Right atrium auricular region (tissue), 2 donors: ENCODE data around the gene PCED1B. TPM values are rescaled to one million over a fixed set of nuclear protein-coding genes. Genes with fewer than 3 reads are reported as not detected.

Source experiments
- DNase-seq: peaks from one replicate; pipeline ENCODE4 v3.0.0-alpha.2; 2019; ENCODE audit warnings: low spot score
- H3K27ac ChIP-seq, 2 donors: fragments of 200-600 bp; sonication (generic); 1 replicate in 1 of 2; 2 replicates in 1 of 2; pipeline ENCODE4 v1.5.1; 2016 to 2019
- H3K27me3 ChIP-seq, 2 donors: fragments of 200-600 bp; sonication (generic); one replicate each; pipeline versions ENCODE4 v1.5.1 to v1.6.0; 2017 to 2019
- H3K36me3 ChIP-seq: fragments of 200-600 bp; sonication (generic); one replicate; pipeline ENCODE4 v1.5.1; 2016
- H3K4me1 ChIP-seq, 2 donors: fragments of 200-600 bp; sonication (generic); one replicate each; pipeline versions ENCODE4 v1.5.1 to v1.6.0; 2017 to 2019
- H3K4me3 ChIP-seq, 2 donors: fragments of 200-600 bp; sonication (generic); 1 replicate in 1 of 2; 2 replicates in 1 of 2; pipeline ENCODE4 v1.5.1; 2017 to 2019; ENCODE audit warnings: mild to moderate bottlenecking in 1 of 2, moderate library complexity in 1 of 2
- H3K9me3 ChIP-seq, 2 donors: fragments of 200-600 bp; sonication (generic); one replicate each; pipeline ENCODE4 v1.5.1; 2019
- CTCF ChIP-seq, 2 donors: fragments of 200-600 bp; sonication (generic); IDR thresholded peaks; one replicate each; pipeline ENCODE4 v1.5.1; 2019; ENCODE audit warnings: antibody characterized with exemption in 2 of 2
- total RNA-seq, 2 donors: library from RNA; depleted of rRNA; stranded (reverse); fragments of >200 nt; gene quantifications; one replicate each; pipeline ENCODE4 v1.1.0, GENCODE V29; 2016

PCED1B gene
- total RNA-seq, 2 donors from 2014 or later = 0.98 to 1.4 TPM

- H3K27ac ChIP-seq = no peak overlapping the region
- no peaks in the 10 kb centered on the region for H3K4me1 ChIP-seq
- H3K36me3 ChIP-seq = no peaks in the 10 kb centered on the region
- no peak for TF ChIP-seq CTCF (IDR thresholded peaks at IDR 0.05)
- H3K9me3 ChIP-seq = no peaks in the 10 kb centered on the region
- no peak for DNase-seq
- no peak overlapping the region for H3K4me3 ChIP-seq
- no peaks in the 10 kb centered on the region for H3K27me3 ChIP-seq
These were observed 26.7 kb downstream of the PCED1B start for GRCh38 chr12:47105914-47106674.

GRCh38 chr12:47107446-47107845, 28.0 kb downstream of the PCED1B start:
- TF ChIP-seq CTCF (IDR thresholded peaks at IDR 0.05) = no peak
- no peak overlapping the region for H3K27ac ChIP-seq
- no peaks in the 10 kb centered on the region for H3K9me3 ChIP-seq
- H3K36me3 ChIP-seq = no peaks in the 10 kb centered on the region
- H3K4me3 ChIP-seq = no peak overlapping the region
- H3K4me1 ChIP-seq = no peaks in the 10 kb centered on the region
- DNase-seq = no peak
- no peaks in the 10 kb centered on the region for H3K27me3 ChIP-seq

GRCh38 chr12:47107926-47108325, 28.5 kb downstream of the PCED1B start:
- H3K4me3 ChIP-seq = no peak overlapping the region
- no peaks in the 10 kb centered on the region for H3K27me3 ChIP-seq
- H3K9me3 ChIP-seq = no peaks in the 10 kb centered on the region
- no peaks in the 10 kb centered on the region for H3K36me3 ChIP-seq
- no peaks in the 10 kb centered on the region for H3K4me1 ChIP-seq
- H3K27ac ChIP-seq = no peak overlapping the region
- TF ChIP-seq CTCF (IDR thresholded peaks at IDR 0.05) = no peak
- DNase-seq = no peak

- H3K36me3 ChIP-seq = no peaks in the 10 kb centered on the region
- no peaks in the 10 kb centered on the region for H3K27me3 ChIP-seq
- no peaks in the 10 kb centered on the region for H3K9me3 ChIP-seq
- H3K4me1 ChIP-seq = no peaks in the 10 kb centered on the region
- DNase-seq = no peak
- no peak overlapping the region for H3K27ac ChIP-seq
- no peak overlapping the region for H3K4me3 ChIP-seq
- TF ChIP-seq CTCF (IDR thresholded peaks at IDR 0.05) = no peak
These were observed 30.7 kb downstream of the PCED1B start for GRCh38 chr12:47110011-47110541.

- H3K4me3 ChIP-seq = no peak overlapping the region
- H3K27me3 ChIP-seq = no peaks in the 10 kb centered on the region
- no peak for TF ChIP-seq CTCF (IDR thresholded peaks at IDR 0.05)
- no peaks in the 10 kb centered on the region for H3K4me1 ChIP-seq
- H3K9me3 ChIP-seq = no peaks in the 10 kb centered on the region
- H3K27ac ChIP-seq = no peak overlapping the region
- DNase-seq = no peak
- no peaks in the 10 kb centered on the region for H3K36me3 ChIP-seq
These were observed 31.4 kb downstream of the PCED1B start for GRCh38 chr12:47110718-47111391.
